LNCaP clone FGC (cell line): ENCODE measurements around the gene BIRC2.

Experiments used
- DNase-seq: peaks from one replicate; pipeline ENCODE4 v3.0.0-alpha.2; 2011; ENCODE audit warnings: low read depth
- H3K4me3 ChIP-seq: 2 replicates; pipeline ENCODE4 v1.5.1; 2011; ENCODE audit warnings: mild to moderate bottlenecking, low read depth, low read length, control low read depth
- CTCF ChIP-seq: IDR thresholded peaks from 2 replicates; pipeline ENCODE4 v1.5.1; 2012; ENCODE audit warnings: mild to moderate bottlenecking; ENCODE audit not compliant: control insufficient read depth, insufficient read depth; ENCODE audit errors: extremely low read depth

The BIRC2 gene

DNA sequence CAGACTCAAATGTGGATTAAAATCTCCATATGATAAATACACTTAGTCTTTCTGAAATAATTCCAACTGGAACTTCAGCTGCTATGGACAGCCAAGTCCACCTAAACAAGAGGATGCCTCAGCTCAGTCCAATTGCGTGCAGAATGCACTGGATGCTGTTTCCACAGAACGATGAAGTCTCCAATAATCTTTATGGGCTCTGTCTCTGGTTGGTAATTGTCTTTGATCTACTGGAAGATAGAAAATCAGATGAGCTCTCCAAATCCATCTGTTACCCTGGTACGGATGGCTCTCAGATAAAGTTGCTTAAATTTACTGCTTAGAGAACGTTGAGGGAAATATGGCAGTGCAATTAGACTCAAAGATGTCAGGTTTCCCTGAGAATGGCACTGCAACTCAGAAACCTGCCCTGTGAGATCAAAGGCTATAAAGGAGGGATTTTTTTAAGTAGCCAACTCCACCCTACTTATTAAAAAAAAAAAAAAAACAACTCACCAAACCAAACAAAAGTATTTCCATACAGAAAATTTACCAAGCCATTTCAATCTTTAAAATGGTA is 30.6 kb upstream of the BIRC2 start:
- no peak for DNase-seq
- H3K4me3 ChIP-seq, result no peak overlapping the region
- TF ChIP-seq CTCF, result no peak

DNA sequence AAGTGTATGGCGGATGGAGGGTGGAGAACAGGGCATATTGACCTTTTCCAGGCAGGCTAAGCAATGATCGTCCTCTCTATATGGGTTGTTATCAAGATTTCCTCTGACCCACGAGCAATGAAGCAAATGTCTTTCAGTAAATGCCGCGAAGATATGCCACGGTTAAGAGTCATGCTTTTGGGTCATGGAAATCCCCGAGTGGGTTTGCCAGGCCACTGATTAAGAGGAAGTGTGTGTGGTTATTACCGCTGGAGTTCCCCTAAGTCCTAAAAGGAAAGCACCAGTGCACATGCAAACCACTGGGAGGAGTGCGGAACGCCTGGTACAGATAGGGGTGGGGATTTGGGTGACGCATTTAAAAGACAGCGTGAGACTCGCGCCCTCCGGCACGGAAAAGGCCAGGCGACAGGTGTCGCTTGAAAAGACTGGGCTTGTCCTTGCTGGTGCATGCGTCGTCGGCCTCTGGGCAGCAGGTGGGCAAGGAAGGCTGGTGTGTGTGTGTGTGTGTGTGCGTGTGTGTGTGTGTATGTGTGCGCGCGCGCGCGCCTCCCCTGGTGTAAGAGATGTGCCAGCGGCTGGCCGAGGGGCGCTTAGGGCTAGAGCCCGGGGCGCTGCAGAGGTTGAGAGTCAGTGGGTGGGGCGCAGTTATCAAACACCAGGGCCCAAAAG is 29.8 kb upstream of the BIRC2 start, which contains the start of gene BIRC3:
Gene BIRC3, plus strand, starts transcription at position 386 of the 669 bp plus-strand sequence. CDS start 7,026 bp downstream, outside the sequence.
- peak; percentile 35 for TF ChIP-seq CTCF
- peak; percentile 78 for DNase-seq
- peak within 1 kb of the TSS; percentile 51 for H3K4me3 ChIP-seq

GRCh38 chr11:102317768-102318103 is 29.3 kb upstream of the BIRC2 start:
- peak overlapping the region; percentile 51 for H3K4me3 ChIP-seq
- no peak for TF ChIP-seq CTCF
- DNase-seq, result no peak

DNA sequence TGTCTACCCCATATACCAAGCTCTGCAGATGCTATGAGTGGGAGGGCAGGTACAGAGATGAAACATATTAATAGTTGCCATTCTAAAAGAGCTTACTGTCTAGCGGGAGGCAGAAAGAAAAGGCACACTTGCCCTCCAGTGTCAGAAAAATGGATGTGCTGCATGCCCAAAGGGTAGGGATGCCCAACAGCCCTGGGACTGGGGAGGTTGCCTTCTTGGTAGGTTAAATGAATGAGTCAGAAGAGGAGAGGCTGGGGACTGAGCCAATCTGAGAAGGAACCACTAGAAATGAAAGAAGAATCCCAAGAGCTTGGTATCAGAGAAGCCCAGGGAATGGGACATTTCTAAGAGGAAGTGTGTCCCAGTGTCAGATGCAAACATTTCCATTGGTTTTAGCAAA is 28.5 kb upstream of the BIRC2 start:
- no peak for TF ChIP-seq CTCF
- DNase-seq, result no peak
- no peak overlapping the region for H3K4me3 ChIP-seq

DNA sequence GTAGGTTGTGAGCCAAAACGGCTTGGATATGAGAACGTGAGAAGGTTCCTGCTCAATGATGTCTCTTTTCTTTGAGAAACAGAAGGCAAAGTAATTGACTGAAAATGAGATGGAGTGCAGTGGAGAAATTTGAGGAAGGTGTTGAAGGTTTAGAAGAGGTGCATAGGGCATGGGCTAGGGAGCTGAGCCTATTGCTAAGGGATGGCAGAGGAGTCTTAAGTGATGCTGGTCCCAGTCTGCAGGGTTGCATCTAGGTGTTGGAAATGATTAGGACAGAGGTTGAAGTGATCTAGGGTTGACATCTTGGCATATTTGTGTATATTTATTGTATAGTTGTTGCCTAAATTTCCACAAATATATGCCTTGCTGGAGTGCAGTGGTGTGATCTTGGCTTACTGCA is 27.5 kb upstream of the BIRC2 start:
- DNase-seq, result no peak
- H3K4me3 ChIP-seq, result no peak overlapping the region
- TF ChIP-seq CTCF, result no peak

DNA sequence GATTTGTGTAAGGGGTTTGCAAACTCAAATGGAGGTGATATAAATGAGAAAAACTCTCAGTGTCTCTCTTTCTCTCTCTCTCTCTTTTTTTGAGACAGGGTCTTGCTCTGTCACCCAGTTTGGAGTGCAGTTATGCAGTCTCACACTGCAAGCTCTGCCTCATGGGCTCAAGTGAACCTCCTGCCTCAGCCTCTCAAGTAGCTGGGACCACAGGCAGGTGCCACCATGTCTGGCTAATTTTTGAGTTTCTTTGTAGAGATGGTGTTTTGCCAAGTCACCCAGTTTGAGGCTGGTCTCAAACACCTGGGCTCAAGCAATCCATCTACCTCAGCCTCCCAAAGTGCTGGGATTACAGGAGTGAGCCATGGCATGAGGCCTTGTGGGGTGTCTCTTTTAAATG is 26.8 kb upstream of the BIRC2 start:
- TF ChIP-seq CTCF, result no peak
- no peak for DNase-seq
- no peak overlapping the region for H3K4me3 ChIP-seq

- TF ChIP-seq CTCF, result no peak
- DNase-seq, result no peak
- no peak overlapping the region for H3K4me3 ChIP-seq
Measured at GRCh38 chr11:102320679-102321078, 26.3 kb upstream of the BIRC2 start.
